HepG2 (cell line): Measurements from ENCODE around the gene PFN4. TPM values are rescaled to one million over a fixed set of nuclear protein-coding genes. Genes with fewer than 3 reads are reported as not detected.

Experiments
- ATAC-seq: fragments of 200-7000 bp; cut with Tn5 transposase; 3 replicates; pipeline ENCODE4 v1.9.1; 2020; ENCODE audit warnings: mild to moderate bottlenecking, moderate library complexity
- BruUV-seq: library from RNA; stranded (reverse); fragments of 400-500 nt; replicated peaks from 2 replicates; lab custom pipeline; 2021; lab: Mats Ljungman, UMichigan
- CTCF ChIA-PET: fragments of 300-600 bp; formaldehyde crosslinking; extraction: SDS; loops from one replicate; lab custom pipeline; 2021; ENCODE audit warnings: low total read pairs, inconsistent platforms, low intra/inter-chr PET ratio; lab: Yijun Ruan, JAX
- POLR2A ChIA-PET: fragments of 350-600 bp; sonication (Branson Sonifier 250); formaldehyde crosslinking; loops from one replicate; lab custom pipeline; 2020; ENCODE audit warnings: antibody characterized with exemption, inconsistent platforms; lab: Yijun Ruan, JAX
- DNase-seq: peaks from one replicate; pipeline ENCODE4 v3.0.0-alpha.2; 2015; ENCODE audit warnings: low spot score
- FAIRE-seq: peaks from 3 replicates; lab custom pipeline; 2011; peaks lifted over from hg19 to GRCh38; lab: Jason Lieb, UNC
- H2AFZ ChIP-seq: one replicate; pipeline ENCODE4 v1.6.1; 2011; ENCODE audit warnings: low read length, inconsistent platforms
- H3K27ac ChIP-seq: fragments of 300-600 bp; 3 replicates; pipeline ENCODE4 v1.8.0; 2011; ENCODE audit warnings: mixed run types, mild to moderate bottlenecking, mixed read lengths, low read length, inconsistent platforms; ENCODE audit not compliant: insufficient read depth; ENCODE audit errors: extremely low read length
- H3K27me3 ChIP-seq, 2 experiments: fragments of 200-600 bp in 1 of 2; 2 replicates in 1 of 2; 3 replicates in 1 of 2; pipeline versions ENCODE4 v1.6.0 to v1.8.0; 2011; ENCODE audit warnings: low read length in 2 of 2, mild to moderate bottlenecking in 2 of 2, moderate library complexity in 2 of 2, inconsistent platforms in 1 of 2; ENCODE audit not compliant: insufficient read depth in 2 of 2, control insufficient read depth in 1 of 2
- H3K36me3 ChIP-seq, 2 experiments: fragments of 200-600 bp in 1 of 2; replicated peaks in 1 of 2; 2 replicates in 1 of 2; 3 replicates in 1 of 2; pipeline versions ENCODE4 v1.5.1 to v1.8.0; 2011; ENCODE audit warnings: low read length in 2 of 2, inconsistent platforms in 1 of 2; ENCODE audit not compliant: insufficient read depth in 2 of 2, control insufficient read depth in 1 of 2
- H3K4me1 ChIP-seq: 2 replicates; pipeline ENCODE4 v1.5.1; 2012; ENCODE audit warnings: low read length, inconsistent platforms; ENCODE audit not compliant: insufficient read depth
- H3K4me2 ChIP-seq: 2 replicates; pipeline ENCODE4 v1.6.0; 2011; ENCODE audit warnings: low read depth, low read length, inconsistent platforms
- H3K4me3 ChIP-seq, 3 experiments: fragments of 200-600 bp in 1 of 3; sonication (generic), shearing (Covaris generic) in 1 of 3; replicated peaks in 1 of 3; 2 replicates each; pipeline ENCODE4 v1.5.1; 2011 to 2016; ENCODE audit warnings: low read length in 3 of 3, inconsistent platforms in 2 of 3, low read depth in 2 of 3, mild to moderate bottlenecking in 2 of 3, control low read depth in 1 of 3, mixed read lengths in 1 of 3; ENCODE audit not compliant: insufficient read depth in 1 of 3
- H3K79me2 ChIP-seq: one replicate; pipeline ENCODE4 v1.6.1; 2011; ENCODE audit warnings: low read length, inconsistent platforms; ENCODE audit not compliant: insufficient read depth
- H3K9ac ChIP-seq: 2 replicates; pipeline ENCODE4 v1.6.0; 2011; ENCODE audit warnings: mild to moderate bottlenecking, low read depth, low read length, inconsistent platforms; ENCODE audit not compliant: insufficient read depth
- H3K9me3 ChIP-seq: 2 replicates; pipeline ENCODE4 v1.5.1; 2012; ENCODE audit warnings: mild to moderate bottlenecking, low read length
- H4K20me1 ChIP-seq: 2 replicates; pipeline ENCODE4 v1.6.0; 2011; ENCODE audit warnings: inconsistent platforms, mild to moderate bottlenecking, low read length, moderate library complexity; ENCODE audit not compliant: insufficient read depth
- SIX4 ChIP-seq: sonication (generic); formaldehyde crosslinking; IDR thresholded peaks from 2 replicates; pipeline ENCODE4 v1.4.0; 2020; ENCODE audit warnings: missing genetic modification reagents
- ZSCAN29 ChIP-seq: sonication (generic); formaldehyde crosslinking; conservative IDR thresholded peaks from 2 replicates; pipeline ENCODE4 v1.4.0; 2020; ENCODE audit warnings: mild to moderate bottlenecking, missing genetic modification reagents
- WGBS: methylation state at CpG from one replicate; pipeline ENCODE4 v1.1.6; 2017; ENCODE audit warnings: low lambda C conversion rate; 5-methylcytosine and 5-hydroxymethylcytosine counted together
- in situ Hi-C: cut with HindIII; loops from 2 replicates; pipeline ENCODE4 v1.10.0; 2017; ENCODE audit warnings: low pct_unique_long_range_greater_than_20kb; ENCODE audit not compliant: extremely low pct_ligation_motif_present
- intact Hi-C: fragments of 100-400 bp; cut with micrococcal nuclease; formaldehyde crosslinking; loops from one replicate; pipeline ENCODE4 v1.10.0; 2022; ENCODE audit not compliant: unreplicated experiment
- polyA plus RNA-seq, 8 experiments: library from polyadenylated mRNA; depleted of rRNA in 3 of 8; stranded (reverse) in 7 of 8; unstranded in 1 of 8; fragments of >200 nt; fragmentation: Illumina TruSeq in 4 of 8; extraction: Trizol in 4 of 8; gene quantifications; 2 replicates each; pipeline versions ENCODE4 v1.2.1 to v1.2.3, GENCODE V29; 2011 to 2016; ENCODE audit warnings: low read depth in 4 of 8, missing spikeins in 1 of 8, mixed read lengths in 1 of 8; ENCODE audit not compliant: insufficient read depth in 1 of 8
- total RNA-seq, 5 experiments: library from RNA; depleted of rRNA; stranded (reverse); fragments of >200 nt; fragmentation: Illumina TruSeq; extraction: Trizol; gene quantifications; 2 replicates each; pipeline ENCODE4 v1.2.3, GENCODE V29; 2016; ENCODE audit warnings: low read depth in 1 of 5

The PFN4 gene
- total and polyA plus RNA-seq, 2 of the 13 experiments (the other 11 are each of a cell fraction or from before 2014, with no cell fraction given): 0.12 to 0.20 TPM

DNA sequence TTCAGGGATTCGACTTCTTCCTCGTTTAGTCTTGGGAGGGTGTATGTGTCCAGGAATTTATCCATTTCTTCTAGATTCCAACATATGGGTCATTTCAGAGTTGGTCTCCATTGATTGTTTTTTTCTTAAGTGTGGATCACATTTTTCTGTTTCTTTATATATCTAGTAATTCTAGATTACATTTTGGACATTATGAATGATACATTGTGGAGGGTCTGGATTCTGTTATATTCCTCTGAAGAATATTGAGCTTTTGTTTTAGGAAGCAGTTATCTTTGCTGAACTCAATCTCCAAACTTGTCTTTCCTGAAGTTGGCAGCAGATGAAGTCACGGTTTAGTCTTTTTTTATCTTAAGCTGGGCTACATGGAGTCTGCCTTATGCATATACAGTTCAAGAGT is 9.4 kb upstream of the PFN4 start:
- Histone ChIP-seq H3K79me2 (no peaks in the 10 kb centered on the region), H3K4me1 (no peaks in the 10 kb centered on the region), H2AFZ (no peak overlapping the region), H3K27ac (no peak overlapping the region), H3K36me3 (no peaks in the 10 kb centered on the region), H3K4me3 (no peak overlapping the region), H3K27me3 (no peaks in the 10 kb centered on the region; a peak in 1 of 5 replicates), H4K20me1 (no peaks in the 10 kb centered on the region), H3K4me2 (no peak overlapping the region), H3K9ac (no peak overlapping the region), H3K9me3 (no peaks in the 10 kb centered on the region)
- BruUV-seq: no TSS peak
- WGBS: 21% methylated on average over 3 of the region's 3 CpGs
- DNase-seq (no peak), FAIRE-seq (no peak), ATAC-seq (no peak)
- no peak for TF ChIP-seq ZSCAN29 (CRISPR knock-in tag)
- in situ Hi-C loops: no loop called here
- CTCF ChIA-PET: no interaction called here
- POLR2A ChIA-PET: no interaction called here
- intact Hi-C loops: no loop called here

DNA sequence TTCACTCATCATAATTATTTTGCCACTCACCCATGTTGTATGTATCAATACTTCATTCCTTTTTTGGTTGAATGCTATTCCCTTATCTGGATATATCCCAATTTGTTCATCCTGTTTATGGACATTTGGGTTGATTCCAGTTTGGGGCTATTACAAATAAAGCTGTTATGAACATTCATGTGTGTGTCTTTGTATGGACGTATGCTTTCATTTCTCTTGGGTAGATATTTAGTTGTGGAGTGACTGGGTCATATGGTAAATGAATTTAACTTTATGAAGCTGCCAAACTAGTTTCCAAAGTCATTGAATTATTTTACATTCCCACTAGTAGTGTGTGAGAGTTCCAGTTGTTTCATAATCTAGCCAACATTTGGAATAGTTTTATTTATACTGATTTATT is 2.8 kb upstream of the PFN4 start:
- 89% methylated on average over 1 of the region's 1 CpG for WGBS
- H3K27ac ChIP-seq: no peak overlapping the region
- no peak overlapping the region for H3K4me2 ChIP-seq
- no peak overlapping the region for H2AFZ ChIP-seq
- H3K79me2 ChIP-seq: no peaks in the 10 kb centered on the region
- intact Hi-C loops: no loop called here
- FAIRE-seq (no peak), ATAC-seq (no peak), DNase-seq (no peak)
- ChIA-PET CTCF (no interaction called here), POLR2A (no interaction called here)
- H3K4me3 ChIP-seq: no peak overlapping the region
- BruUV-seq: no TSS peak
- no peaks in the 10 kb centered on the region for H4K20me1 ChIP-seq
- TF ChIP-seq SIX4 (CRISPR knock-in tag): no peak
- no peak overlapping the region for H3K9ac ChIP-seq
- H3K9me3 ChIP-seq: no peaks in the 10 kb centered on the region
- no peaks in the 10 kb centered on the region for H3K36me3 ChIP-seq
- no peaks in the 10 kb centered on the region; a peak in 1 of 5 replicates for H3K27me3 ChIP-seq
- peaks cover 17% of the 10 kb centered on the region for H3K4me1 ChIP-seq
- in situ Hi-C loops: no loop called here
